HepG2 (cell line): ENCODE measurements around the gene MEIG1. TPM values are rescaled to one million over a fixed set of nuclear protein-coding genes. Genes with fewer than 3 reads are reported as not detected.

Source experiments
- BCL6 ChIP-seq: IDR thresholded peaks from 2 replicates; pipeline ENCODE4 v1.6.1; 2016; ENCODE audit warnings: missing genetic modification reagents, missing compliant biosample characterization
- FIP1L1 ChIP-seq: fragments of 200-400 bp; formaldehyde crosslinking; IDR thresholded peaks from 2 replicates; pipeline ENCODE4 v1.6.1; 2018; ENCODE audit warnings: low read depth, mild to moderate bottlenecking, low read length, moderate library complexity, borderline replicate concordance; ENCODE audit not compliant: insufficient read depth
- MIXL1 ChIP-seq: IDR thresholded peaks from 2 replicates; pipeline ENCODE4 v1.6.1; 2016
- MYC ChIP-seq: sonication (generic); formaldehyde crosslinking; IDR thresholded peaks from 2 replicates; pipeline ENCODE4 v1.9.0; 2021; ENCODE audit warnings: missing genetic modification reagents, borderline replicate concordance
- SIN3A ChIP-seq: IDR thresholded peaks from 2 replicates; pipeline ENCODE4 v1.6.1; 2011; ENCODE audit warnings: low read depth, mild to moderate bottlenecking, control low read depth, low read length, borderline replicate concordance
- TEF ChIP-seq: sonication (generic); formaldehyde crosslinking; IDR thresholded peaks from 2 replicates; pipeline ENCODE4 v1.5.0; 2020; ENCODE audit warnings: missing genetic modification reagents
- TP53 ChIP-seq: sonication (generic); formaldehyde crosslinking; conservative IDR thresholded peaks from 2 replicates; pipeline ENCODE4 v1.4.0; 2020; ENCODE audit warnings: missing genetic modification reagents
- ZFP82 ChIP-seq: sonication (generic); formaldehyde crosslinking; IDR thresholded peaks from 2 replicates; pipeline ENCODE4 v1.5.1; 2020; ENCODE audit warnings: mild to moderate bottlenecking, missing genetic modification reagents, borderline replicate concordance
- ZMYM4 ChIP-seq: sonication (generic); formaldehyde crosslinking; IDR thresholded peaks from 2 replicates; pipeline ENCODE4 v1.8.1; 2023; ENCODE audit warnings: mild to moderate bottlenecking, missing genetic modification reagents
- ZNF142 ChIP-seq: sonication (generic); formaldehyde crosslinking; IDR thresholded peaks from 2 replicates; pipeline ENCODE4 v1.4.0; 2020; ENCODE audit warnings: missing genetic modification reagents
- ZNF407 ChIP-seq: sonication (generic); formaldehyde crosslinking; IDR thresholded peaks from one replicate; pipeline ENCODE4 v1.5.1; 2020; ENCODE audit warnings: mild to moderate bottlenecking, missing genetic modification reagents; ENCODE audit errors: not compliant biosample characterization
- ZNF44 ChIP-seq: sonication (generic); formaldehyde crosslinking; IDR thresholded peaks from 2 replicates; pipeline ENCODE4 v1.5.1; 2020; ENCODE audit warnings: mild to moderate bottlenecking, missing genetic modification reagents
- ZNF619 ChIP-seq: sonication (generic); formaldehyde crosslinking; IDR thresholded peaks from 2 replicates; pipeline ENCODE4 v1.4.0; 2020; ENCODE audit warnings: mild to moderate bottlenecking, missing genetic modification reagents
- ZZZ3 ChIP-seq: sonication (generic); formaldehyde crosslinking; IDR thresholded peaks from 2 replicates; pipeline ENCODE4 v1.4.0; 2020; ENCODE audit warnings: missing genetic modification reagents, mild to moderate bottlenecking, borderline replicate concordance
- polyA plus RNA-seq, 8 experiments: library from polyadenylated mRNA; depleted of rRNA in 3 of 8; stranded (reverse) in 7 of 8; unstranded in 1 of 8; fragments of >200 nt; fragmentation: Illumina TruSeq in 4 of 8; extraction: Trizol in 4 of 8; gene quantifications; 2 replicates each; pipeline versions ENCODE4 v1.2.1 to v1.2.3, GENCODE V29; 2011 to 2016; ENCODE audit warnings: low read depth in 4 of 8, missing spikeins in 1 of 8, mixed read lengths in 1 of 8; ENCODE audit not compliant: insufficient read depth in 1 of 8
- total RNA-seq, 5 experiments: library from RNA; depleted of rRNA; stranded (reverse); fragments of >200 nt; fragmentation: Illumina TruSeq; extraction: Trizol; gene quantifications; 2 replicates each; pipeline ENCODE4 v1.2.3, GENCODE V29; 2016; ENCODE audit warnings: low read depth in 1 of 5

The MEIG1 gene
- total and polyA plus RNA-seq, 2 of the 13 experiments (the other 11 are each of a cell fraction or from before 2014, with no cell fraction given), result not detected

GRCh38 chr10:14954001-14954770 is 5.0 kb upstream of the MEIG1 start, which contains the start of gene DCLRE1C (continued):
- TF ChIP-seq ZNF407 (CRISPR knock-in tag) (peak; percentile 88), MYC (CRISPR knock-in tag) (peak; percentile 93), TP53 (CRISPR knock-in tag) (no peak), ZMYM4 (peak; percentile 88), ZFP82 (CRISPR knock-in tag) (no peak), ZNF142 (CRISPR knock-in tag) (peak; percentile 97), BCL6 (CRISPR knock-in tag) (peak; percentile 36; the same call in 1 of the 2 replicates), ZZZ3 (peak; percentile 62; the same call in 1 of the 2 replicates), ZNF619 (CRISPR knock-in tag) (peak; percentile 94; the same call in 1 of the 2 replicates), MIXL1 (CRISPR knock-in tag) (peak; percentile 38; the same call in 1 of the 2 replicates), ZNF44 (CRISPR knock-in tag) (peak; percentile 76; the same call in 1 of the 2 replicates), SIN3A (peak; percentile 72), FIP1L1 (no peak), TEF (CRISPR knock-in tag) (no peak; the same call in 1 of the 2 replicates)
